Upper lobe of right lung (tissue), 1 donor: Measurements from ENCODE around the gene IDI1. TPM values are rescaled to one million over a fixed set of nuclear protein-coding genes. Genes with fewer than 3 reads are reported as not detected.

Experiments used
- ATAC-seq: fragments of 200-7000 bp; cut with Tn5 transposase; one replicate; pipeline ENCODE4 v1.9.1; 2020; ENCODE audit warnings: mild to moderate bottlenecking, moderate library complexity
- DNase-seq: peaks from one replicate; pipeline ENCODE4 v3.0.0-alpha.2; 2020
- H3K27ac ChIP-seq: fragments of 200-600 bp; one replicate; pipeline ENCODE4 v1.8.0; 2022
- H3K27me3 ChIP-seq: fragments of 200-600 bp; one replicate; pipeline ENCODE4 v1.8.0; 2022; ENCODE audit warnings: mild to moderate bottlenecking
- H3K36me3 ChIP-seq: fragments of 200-600 bp; one replicate; pipeline ENCODE4 v1.8.0; 2022
- H3K4me1 ChIP-seq: fragments of 200-600 bp; one replicate; pipeline ENCODE4 v1.8.0; 2022
- H3K4me3 ChIP-seq: fragments of 200-600 bp; one replicate; pipeline ENCODE4 v1.8.0; 2022; ENCODE audit warnings: mild to moderate bottlenecking
- H3K9me3 ChIP-seq: fragments of 200-600 bp; one replicate; pipeline ENCODE4 v1.8.0; 2022
- intact Hi-C: fragments of 100-400 bp; cut with DNase I; formaldehyde crosslinking; loops from one replicate; pipeline ENCODE4 v1.11.0; 2022
- total RNA-seq: library from RNA; stranded (reverse); fragmentation: NEBNext Ultra II Directional; extraction: Animal tissue kit (Norgen Biotek cat#: 25700); gene quantifications from one replicate; pipeline ENCODE4 v1.2.1, GENCODE V29; 2021
- TF ChIP-seq, protein P1 (sequence below): fragments of 200-600 bp; IDR thresholded peaks from one replicate; pipeline ENCODE4 v1.8.0; 2022; ENCODE audit warnings: antibody characterized with exemption
- donor health status: DM: no; HTN: yes; CAD: no; lungs with severe emphysema.

The IDI1 gene
- total RNA-seq, 1 donor from 2014 or later: 68.5 TPM

DNA sequence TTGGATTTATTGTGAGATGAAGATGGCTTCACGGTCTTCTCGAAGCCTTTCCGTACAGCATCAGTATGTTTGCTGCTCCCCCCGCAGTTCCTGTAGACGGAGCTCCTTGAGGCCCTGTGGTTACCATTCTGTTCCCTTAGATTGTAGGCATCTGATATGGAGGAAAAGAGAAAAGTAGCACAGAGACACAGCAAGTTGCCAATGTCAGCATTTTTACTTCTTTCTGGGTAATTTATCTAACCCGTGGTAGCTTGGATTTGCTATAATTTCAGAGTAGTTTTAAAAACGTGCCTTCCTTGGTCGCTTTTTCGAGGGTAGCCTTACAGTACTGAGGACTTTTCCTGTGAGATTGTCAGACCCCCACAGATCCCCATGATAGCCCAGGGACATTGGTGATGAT is 44.8 kb upstream of the IDI1 start:
- H3K27me3 ChIP-seq: no peaks in the 10 kb centered on the region
- TF ChIP-seq, protein P1, sequence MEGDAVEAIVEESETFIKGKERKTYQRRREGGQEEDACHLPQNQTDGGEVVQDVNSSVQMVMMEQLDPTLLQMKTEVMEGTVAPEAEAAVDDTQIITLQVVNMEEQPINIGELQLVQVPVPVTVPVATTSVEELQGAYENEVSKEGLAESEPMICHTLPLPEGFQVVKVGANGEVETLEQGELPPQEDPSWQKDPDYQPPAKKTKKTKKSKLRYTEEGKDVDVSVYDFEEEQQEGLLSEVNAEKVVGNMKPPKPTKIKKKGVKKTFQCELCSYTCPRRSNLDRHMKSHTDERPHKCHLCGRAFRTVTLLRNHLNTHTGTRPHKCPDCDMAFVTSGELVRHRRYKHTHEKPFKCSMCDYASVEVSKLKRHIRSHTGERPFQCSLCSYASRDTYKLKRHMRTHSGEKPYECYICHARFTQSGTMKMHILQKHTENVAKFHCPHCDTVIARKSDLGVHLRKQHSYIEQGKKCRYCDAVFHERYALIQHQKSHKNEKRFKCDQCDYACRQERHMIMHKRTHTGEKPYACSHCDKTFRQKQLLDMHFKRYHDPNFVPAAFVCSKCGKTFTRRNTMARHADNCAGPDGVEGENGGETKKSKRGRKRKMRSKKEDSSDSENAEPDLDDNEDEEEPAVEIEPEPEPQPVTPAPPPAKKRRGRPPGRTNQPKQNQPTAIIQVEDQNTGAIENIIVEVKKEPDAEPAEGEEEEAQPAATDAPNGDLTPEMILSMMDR: no peak
- H3K36me3 ChIP-seq: peaks cover 83% of the 10 kb centered on the region
- DNase-seq (no peak), ATAC-seq (no peak)
- H3K4me3 ChIP-seq: no peak overlapping the region
- H3K27ac ChIP-seq: no peak overlapping the region
- no peaks in the 10 kb centered on the region for H3K9me3 ChIP-seq
- no peaks in the 10 kb centered on the region for H3K4me1 ChIP-seq
- intact Hi-C loops: no loop called here

DNA sequence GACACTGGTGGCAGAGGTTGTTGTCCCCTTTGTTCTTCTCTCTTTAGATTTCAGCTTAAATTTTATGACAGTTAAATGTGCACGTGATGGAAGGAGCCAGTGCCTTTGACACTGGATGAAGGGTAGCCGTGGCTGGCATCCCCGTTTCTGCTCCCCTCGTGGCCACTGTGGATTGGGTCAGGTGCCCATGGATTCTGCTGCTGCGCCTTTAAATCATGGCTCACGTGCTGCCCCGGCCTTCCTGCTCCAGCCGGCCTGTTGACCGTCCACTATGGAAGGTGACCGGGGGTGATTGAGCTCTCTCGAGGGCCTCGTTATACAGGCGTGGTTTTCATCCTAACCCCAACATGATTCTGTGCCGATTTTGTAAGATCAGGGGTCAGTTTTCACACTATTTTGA is 41.8 kb upstream of the IDI1 start:
- H3K36me3 ChIP-seq: peaks cover 84% of the 10 kb centered on the region
- no peak for ATAC-seq
- intact Hi-C loops: no loop called here

DNA sequence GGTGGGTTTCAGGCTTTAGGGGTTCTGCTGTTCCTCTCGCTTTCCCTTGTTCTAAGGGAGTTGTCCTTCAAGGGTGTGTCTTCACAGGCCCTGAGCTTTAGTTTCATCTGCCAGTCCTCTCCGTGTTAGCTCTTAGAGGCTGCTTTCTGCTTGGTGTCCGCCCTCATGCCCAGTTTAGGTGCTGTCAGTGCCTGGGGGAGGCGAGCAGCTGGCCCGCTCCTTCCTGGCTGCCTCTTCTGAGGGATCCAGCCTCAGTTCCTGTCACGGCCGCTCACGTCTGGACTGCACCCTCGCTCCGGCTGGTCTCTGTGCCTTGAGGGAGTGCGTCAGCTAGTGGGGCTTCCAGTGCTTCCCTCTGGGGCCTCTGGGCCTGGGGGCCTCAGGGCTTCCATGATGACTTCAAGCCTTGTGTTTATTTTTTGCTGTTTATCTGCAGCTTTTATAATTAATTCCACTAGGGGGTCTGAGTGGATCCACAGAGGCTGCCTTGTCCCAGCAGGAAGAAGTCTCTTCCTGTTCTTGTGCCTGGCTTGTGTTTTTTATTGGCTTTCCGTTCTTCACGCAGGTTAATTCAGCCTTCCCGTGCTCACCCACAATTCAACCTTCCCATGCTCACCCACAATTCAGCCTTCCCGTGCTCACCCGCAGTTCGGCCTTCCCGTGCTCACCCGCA is 40.2 kb upstream of the IDI1 start:
- H3K4me3 ChIP-seq: no peak overlapping the region
- DNase-seq (no peak), ATAC-seq (no peak)
- no peaks in the 10 kb centered on the region for H3K27me3 ChIP-seq
- intact Hi-C loops: no loop called here
- H3K36me3 ChIP-seq: peaks cover 86% of the 10 kb centered on the region
- no peak overlapping the region for H3K27ac ChIP-seq
- H3K4me1 ChIP-seq: no peaks in the 10 kb centered on the region
- TF ChIP-seq, protein P1: no peak
- H3K9me3 ChIP-seq: no peaks in the 10 kb centered on the region

More for the DNA sequence above, 41.8 kb upstream of the IDI1 start:
- H3K27ac ChIP-seq: no peak overlapping the region
- no peak overlapping the region for H3K4me3 ChIP-seq
- H3K9me3 ChIP-seq: no peaks in the 10 kb centered on the region
- DNase-seq: no peak
- no peaks in the 10 kb centered on the region for H3K4me1 ChIP-seq
- no peaks in the 10 kb centered on the region for H3K27me3 ChIP-seq
- TF ChIP-seq, protein P1: no peak

DNA sequence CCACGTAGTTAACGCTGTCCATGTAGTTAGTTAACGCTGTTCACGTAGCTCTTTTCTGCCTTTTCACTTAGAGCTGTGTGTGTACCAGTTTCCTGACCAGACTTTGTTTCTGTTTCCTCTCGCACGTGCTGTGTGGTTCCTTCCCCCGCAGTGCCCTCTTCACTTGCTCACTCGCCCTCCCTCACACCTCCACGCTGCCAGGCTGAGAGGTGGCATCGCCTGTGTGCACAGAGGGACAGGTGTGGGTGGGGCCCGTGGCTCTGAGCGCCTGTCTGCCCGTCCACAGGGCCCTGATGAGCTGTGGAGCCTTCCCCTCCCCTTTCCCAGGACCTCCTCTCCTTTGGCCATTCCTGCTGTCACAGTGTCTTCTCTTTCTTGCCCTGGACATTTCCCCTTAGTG is 37.9 kb upstream of the IDI1 start:
- Histone ChIP-seq H3K4me3 (no peak overlapping the region), H3K9me3 (no peaks in the 10 kb centered on the region), H3K36me3 (peaks cover 94% of the 10 kb centered on the region), H3K4me1 (no peaks in the 10 kb centered on the region), H3K27me3 (no peaks in the 10 kb centered on the region), H3K27ac (no peak overlapping the region)
- intact Hi-C loops: no loop called here
- DNase-seq: no peak
- ATAC-seq: no peak
- TF ChIP-seq, protein P1: no peak

DNA sequence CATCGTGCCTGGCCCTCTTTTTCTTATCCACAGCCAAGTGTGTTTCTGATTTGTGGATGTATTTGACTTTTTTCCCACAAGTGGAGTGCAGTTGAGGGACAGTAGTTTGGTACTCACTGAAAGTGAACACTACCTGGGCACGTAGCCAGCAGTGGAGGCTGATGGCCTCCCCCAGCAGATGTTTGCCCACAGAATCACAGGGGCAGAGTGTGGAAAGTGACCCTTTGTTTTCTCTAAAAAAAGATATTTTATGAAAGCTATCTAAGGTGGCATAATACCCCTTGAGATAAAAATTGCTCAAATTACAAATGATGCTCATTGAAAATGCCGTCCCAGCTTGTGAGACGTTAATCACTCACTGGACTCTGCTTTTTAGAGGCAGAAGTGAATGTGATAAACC is 36.3 kb upstream of the IDI1 start:
- no peak overlapping the region for H3K27ac ChIP-seq
- H3K36me3 ChIP-seq: peaks cover 96% of the 10 kb centered on the region
- intact Hi-C loops: no loop called here
- no peak overlapping the region for H3K4me3 ChIP-seq
- DNase-seq (no peak), ATAC-seq (no peak)
- H3K27me3 ChIP-seq: no peaks in the 10 kb centered on the region
- TF ChIP-seq, protein P1: no peak
- H3K4me1 ChIP-seq: no peaks in the 10 kb centered on the region
- no peaks in the 10 kb centered on the region for H3K9me3 ChIP-seq
